ENCODE data around the gene PDE11A.

DNA sequence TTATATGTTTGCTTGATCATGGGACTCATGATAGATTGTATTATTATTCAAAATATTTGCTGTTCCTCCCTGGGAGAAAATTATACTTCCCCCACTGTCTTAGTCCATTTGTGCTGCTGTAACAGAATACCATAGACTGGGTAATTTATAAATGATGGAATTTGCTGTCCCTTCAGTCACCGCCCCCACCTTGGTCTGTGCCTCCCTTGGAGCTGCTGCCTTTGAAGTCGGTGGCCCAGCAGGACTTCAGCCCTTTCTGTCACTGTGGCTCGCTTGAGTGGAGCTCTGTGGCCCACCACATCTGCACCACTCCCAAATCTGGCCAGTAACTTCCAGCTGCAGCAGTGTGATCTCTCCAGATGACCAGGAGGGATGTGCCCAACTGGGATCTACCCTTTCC is 479.2 kb downstream of the PDE11A start:
- TF ChIP-seq CTCF (IDR thresholded peaks at IDR 0.05): no peak
- TF ChIP-seq POLR2A (IDR thresholded peaks at IDR 0.05): no peak
- TF ChIP-seq POLR2AphosphoS5 (IDR thresholded peaks at IDR 0.05): no peak
- TF ChIP-seq EP300 (IDR thresholded peaks at IDR 0.05; ENCODE audit: low read depth): no peak

All from transverse colon (tissue), 4 donors.